Measurements from ENCODE around the gene LMF2.
"Not testable (repeated sequence)": the region's sequence is repeated elsewhere in the genome, so short reads cannot be mapped to it uniquely, and the experiment has no call there.

The LMF2 gene

GRCh38 chr22:50522806-50523438 is 15.4 kb upstream of the LMF2 start:
- DNase-seq = no peak

DNA sequence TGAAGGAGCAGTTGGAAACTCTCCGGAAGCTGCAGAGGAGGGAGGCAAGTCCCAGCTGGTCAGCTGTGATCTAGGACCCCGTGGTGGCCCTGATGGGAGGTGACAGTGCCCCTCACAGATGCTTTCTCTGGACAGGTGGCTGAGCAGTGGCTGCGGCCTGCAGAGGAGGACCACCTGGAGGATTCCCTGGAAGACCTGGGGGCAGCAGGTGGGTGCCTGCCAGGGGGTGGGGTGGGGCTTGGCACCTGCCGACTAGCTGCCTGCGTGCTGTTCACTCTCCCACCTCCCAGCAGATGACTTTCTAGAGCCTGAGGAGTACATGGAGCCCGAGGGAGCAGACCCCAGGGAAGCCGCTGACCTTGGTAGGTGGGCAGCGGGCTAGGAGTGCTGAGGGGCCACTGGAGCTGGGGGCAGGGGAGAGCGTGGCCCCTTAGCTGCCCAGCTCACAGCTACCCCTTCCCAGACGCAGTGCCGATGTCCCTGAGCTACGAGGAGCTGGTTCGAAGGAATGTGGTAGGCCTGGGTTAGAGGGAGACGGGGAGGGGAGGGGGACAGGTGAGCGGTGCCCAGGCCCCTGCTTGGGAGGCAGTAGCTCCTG is 14.8 kb upstream of the LMF2 start:
- DNase-seq = no peak

GRCh38 chr22:50521710-50522109 is 14.2 kb upstream of the LMF2 start:
- no peak for DNase-seq

- DNase-seq = no peak
These were observed 13.4 kb upstream of the LMF2 start for GRCh38 chr22:50520826-50521453.

GRCh38 chr22:50520184-50520583 is 12.7 kb upstream of the LMF2 start:
- not testable (repeated sequence) for DNase-seq

GRCh38 chr22:50519151-50519550 is 11.6 kb upstream of the LMF2 start:
- DNase-seq = no peak

DNA sequence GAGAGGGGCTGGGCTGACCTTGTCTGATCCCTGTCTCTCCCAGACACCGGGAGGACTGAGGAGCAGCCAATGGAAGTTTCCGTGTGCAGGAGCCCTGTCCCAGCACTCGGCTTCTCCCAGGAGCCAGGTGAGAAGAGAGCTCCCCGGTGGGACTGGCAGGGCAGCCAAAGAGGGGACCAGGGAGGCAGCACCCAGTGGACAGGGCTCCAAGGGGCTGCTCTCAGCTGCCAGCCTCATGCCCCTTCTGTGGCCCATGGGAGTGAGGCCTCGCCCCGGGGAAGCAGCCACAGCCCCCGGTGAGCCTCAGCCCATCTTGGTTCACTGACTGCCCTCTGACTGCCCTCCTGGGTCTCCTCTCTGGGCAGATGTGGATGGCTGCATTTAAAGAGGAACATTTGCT is 11.1 kb upstream of the LMF2 start:
- no peak for DNase-seq

DNA sequence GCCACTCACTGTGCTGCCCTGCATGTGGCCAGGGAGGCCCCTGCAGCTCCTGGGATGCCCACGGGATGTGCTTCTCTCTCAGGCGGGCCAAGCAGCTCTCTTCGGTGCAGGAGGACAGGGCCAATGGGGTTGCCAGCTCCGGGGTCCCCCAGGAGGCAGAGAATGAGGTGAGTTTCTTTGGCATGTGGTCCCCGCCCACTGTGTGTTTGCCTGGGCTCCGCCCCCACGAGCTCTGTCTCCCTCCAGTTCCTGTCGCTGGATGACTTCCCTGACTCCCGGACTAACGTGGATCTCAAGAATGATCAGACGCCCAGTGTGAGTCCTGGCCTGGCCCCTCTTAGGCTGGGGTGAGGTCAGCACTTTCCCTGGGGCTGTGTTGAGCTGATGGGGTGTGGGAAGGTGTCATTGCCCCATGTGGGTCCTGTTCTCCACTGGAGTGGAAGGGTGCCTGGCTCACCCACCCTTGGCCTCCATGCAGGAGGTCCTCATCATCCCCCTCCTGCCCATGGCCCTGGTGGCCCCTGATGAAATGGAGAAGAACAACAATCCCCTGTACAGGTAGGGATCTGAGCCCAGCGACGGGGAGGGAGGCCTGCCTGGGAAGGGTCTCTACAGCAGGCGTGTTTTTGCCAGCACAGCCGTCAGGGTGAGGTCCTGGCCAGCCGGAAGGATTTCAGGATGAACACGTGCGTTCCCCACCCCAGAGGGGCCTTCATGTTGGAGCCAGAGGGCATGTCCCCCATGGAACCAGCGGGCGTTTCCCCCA is 10.2 kb upstream of the LMF2 start:
- no peak for DNase-seq

- no peak for DNase-seq
These were observed 9.4 kb upstream of the LMF2 start for GRCh38 chr22:50516891-50517290.

DNA sequence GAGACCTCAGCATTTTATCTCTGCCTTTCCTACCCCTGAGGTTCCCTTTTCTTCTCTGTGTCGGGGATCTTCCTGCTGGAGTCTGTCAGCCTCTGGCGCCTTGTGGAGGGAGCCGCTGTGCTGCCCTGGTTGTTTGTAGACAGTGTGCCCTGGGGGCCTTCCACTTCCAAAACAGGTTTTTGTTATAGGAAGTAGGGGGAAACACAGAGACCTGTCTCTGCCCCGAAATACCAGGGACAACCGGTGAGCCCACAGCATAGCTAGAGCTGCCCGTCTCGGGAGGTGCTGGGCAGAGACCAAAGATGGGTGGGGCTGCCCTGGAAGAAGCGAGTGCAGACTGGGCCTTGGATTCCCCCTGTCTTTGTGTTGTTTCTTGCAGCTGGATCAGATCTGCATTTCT is 8.6 kb upstream of the LMF2 start:
- no peak for DNase-seq

DNA sequence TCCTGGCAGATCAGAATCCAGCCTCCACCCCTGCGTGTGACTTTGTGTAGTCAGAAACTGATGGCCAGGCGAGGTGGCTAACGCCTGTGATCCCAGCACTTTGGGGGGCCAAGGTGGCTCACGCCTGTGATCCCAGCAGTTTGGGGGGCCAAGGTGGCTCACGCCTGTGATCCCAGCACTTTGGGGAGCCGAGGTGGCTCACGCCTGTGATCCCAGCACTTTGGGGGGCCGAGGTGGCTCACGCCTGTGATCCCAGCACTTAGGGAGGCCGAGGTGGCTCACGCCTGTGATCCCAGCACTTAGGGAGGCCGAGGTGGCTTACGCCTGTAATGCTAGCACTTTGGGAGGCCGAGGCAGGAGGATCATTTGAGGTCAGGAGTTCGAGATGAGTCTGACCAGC is 5.7 kb upstream of the LMF2 start:
- no peak for DNase-seq

- DNase-seq = no peak
These were observed 1.4 kb upstream of the LMF2 start for GRCh38 chr22:50508897-50509296.

DNA sequence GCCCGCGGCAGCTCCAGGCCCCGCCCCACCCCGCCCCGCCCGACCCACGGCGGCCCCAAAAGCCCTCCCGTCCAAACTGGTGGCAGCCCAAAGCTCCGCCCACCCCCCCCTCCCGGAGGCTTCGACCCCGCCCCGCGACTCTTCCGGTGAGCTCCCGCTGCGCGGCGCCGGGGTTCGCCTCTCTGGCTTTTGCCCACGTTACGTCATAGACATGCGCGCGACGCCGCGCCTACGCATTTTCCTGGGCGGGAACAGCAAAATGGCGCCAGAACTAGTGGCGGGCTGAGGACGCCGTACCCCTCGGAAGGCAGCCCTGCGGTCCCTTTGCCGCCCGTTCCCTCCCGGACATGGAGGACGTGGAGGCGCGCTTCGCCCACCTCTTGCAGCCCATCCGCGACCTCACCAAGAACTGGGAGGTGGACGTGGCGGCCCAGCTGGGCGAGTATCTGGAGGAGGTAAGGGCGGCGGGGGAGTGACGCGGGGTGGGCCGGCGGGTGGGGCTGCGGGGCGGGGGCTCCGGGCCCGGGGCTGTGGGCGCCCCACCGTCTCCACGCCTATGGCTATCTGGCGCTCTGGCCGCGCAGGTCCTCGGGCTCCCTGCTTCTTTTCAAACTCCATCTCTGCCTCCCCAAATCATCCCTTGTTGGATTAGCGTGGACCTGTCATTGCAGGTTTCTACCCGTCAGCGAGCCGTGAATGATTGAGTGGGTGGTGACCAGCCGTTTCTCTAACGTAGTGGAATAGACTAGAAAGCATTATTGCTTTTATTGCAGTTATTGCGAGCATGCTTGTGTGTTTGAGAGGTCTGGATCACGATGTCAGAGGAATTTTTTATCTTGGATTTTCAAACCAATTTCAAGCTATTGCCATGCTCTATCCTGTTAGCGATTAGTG is 736 bp upstream of the LMF2 start, which contains the start of gene NCAPH2:
Gene NCAPH2 (plus strand): TSS at position 234 of the 894 bp plus-strand sequence. CDS start 114 bp downstream, at position 348.
- peak; percentile 78 to 86 for DNase-seq

GRCh38 chr22:50506611-50507420 is 686 bp downstream of the LMF2 start:
- no peak for DNase-seq

DNA sequence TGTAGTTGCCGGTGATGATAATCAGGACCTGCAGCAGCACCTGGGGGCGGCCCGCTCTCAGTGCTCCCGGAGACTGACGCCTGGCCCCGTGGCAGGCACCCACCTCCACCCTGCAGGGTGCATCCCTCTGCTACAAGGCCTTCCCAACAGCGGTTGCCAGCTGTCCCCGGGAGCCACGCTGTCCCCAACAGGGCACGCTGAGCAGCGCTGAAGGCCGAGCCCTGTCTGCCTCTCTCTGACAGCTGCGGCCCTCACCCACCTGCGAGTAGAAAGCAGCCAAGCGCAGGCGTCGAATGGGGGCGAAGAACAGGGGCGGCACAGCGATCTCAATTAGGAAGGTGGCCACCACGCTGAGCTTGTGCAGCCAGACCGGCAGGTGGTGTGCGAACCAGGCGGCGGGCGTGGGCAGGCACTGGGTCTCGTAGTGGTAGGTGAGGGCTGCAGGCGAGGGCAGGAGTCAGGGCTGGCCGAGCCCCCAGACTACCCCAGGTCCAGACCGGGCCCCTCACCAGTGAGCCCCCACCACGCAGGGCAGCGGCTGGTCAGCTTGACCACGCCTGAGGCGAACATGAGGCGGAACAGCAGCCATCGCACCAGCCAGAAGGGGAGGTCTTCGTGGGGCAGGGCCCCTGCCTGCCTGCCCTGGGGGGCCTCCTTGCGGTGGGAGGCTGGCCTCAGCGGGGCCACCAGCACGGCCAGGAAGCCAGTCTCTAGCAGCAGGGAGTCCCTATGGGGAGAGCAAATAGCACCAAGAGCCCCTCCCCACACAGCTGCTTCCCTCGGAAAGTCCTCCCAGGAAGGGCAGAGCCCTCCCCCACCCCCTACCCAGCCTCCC is 1.5 kb downstream of the LMF2 start:
- no peak for DNase-seq

DNA sequence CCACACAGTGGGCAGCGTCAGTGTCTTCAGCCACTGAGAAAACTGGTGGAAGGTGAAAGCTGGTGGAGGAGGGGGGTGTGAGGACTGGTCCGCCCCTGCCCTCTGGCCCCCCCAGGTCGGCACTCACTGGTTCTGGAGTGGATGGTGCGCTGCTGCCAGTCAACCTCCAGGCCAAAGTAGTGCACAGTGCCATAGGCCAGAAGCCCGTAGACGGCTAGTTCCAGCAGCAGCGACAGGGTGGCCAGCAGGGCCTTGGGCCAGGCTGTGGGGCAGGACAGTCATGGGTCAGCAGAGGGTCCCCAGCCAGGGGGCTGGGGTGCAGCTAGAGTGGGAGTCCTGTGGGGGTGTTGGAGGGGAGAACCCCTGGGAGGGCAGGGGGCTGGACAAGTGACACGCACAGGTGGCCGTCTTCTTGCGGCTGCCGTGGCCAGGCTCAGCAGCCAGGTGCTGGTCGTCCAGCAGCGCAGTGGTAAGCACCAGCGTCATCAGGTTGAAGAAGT is 2.2 kb downstream of the LMF2 start:
- no peak for DNase-seq

- DNase-seq = no peak
These were observed 2.9 kb downstream of the LMF2 start for GRCh38 chr22:50504369-50505211.

- DNase-seq = peak in 1 of 2 experiments; percentile 5
These were observed 3.9 kb downstream of the LMF2 start for GRCh38 chr22:50503475-50504145.
